PC-9 (cell line): ENCODE measurements around the gene NDUFS6. TPM values are rescaled to one million over a fixed set of nuclear protein-coding genes. Genes with fewer than 3 reads are reported as not detected.

ENCODE experiments used
- BruUV-seq: library from RNA; stranded (reverse); fragments of 400-500 nt; replicated peaks from 2 replicates; lab custom pipeline; 2021; lab: Mats Ljungman, UMichigan
- CTCF ChIA-PET: fragments of 300-600 bp; sonication (Branson Sonifier 250); formaldehyde crosslinking; loops from one replicate; lab custom pipeline; 2022; ENCODE audit warnings: antibody characterized with exemption; lab: Charles Lee
- POLR2A ChIA-PET: fragments of 300-600 bp; sonication (Branson Sonifier 250); formaldehyde crosslinking; loops from one replicate; lab custom pipeline; 2022; ENCODE audit warnings: antibody characterized with exemption; ENCODE audit not compliant: unreplicated experiment; lab: Charles Lee
- DNase-seq, 2 experiments: peaks; one replicate each; pipeline versions ENCODE4 v3.0.0 to v3.0.0-alpha.2; 2015 to 2022; ENCODE audit warnings: mixed read lengths in 1 of 2
- H2AFZ ChIP-seq: fragments of 200-600 bp; sonication (generic); 2 replicates; pipeline ENCODE4 v1.8.1; 2017; ENCODE audit warnings: antibody characterized with exemption
- H3F3A ChIP-seq: fragments of 200-600 bp; sonication (generic); 2 replicates; pipeline ENCODE4 v1.8.1; 2017; ENCODE audit warnings: antibody characterized with exemption, mild to moderate bottlenecking, low read depth; ENCODE audit not compliant: insufficient read depth
- H3K27ac ChIP-seq: fragments of 200-600 bp; sonication (generic); 2 replicates; pipeline ENCODE4 v1.6.1; 2016; ENCODE audit warnings: mixed run types
- H3K27me3 ChIP-seq: fragments of 200-600 bp; sonication (generic); 2 replicates; pipeline ENCODE4 v1.6.1; 2016; ENCODE audit warnings: low read depth, mixed run types; ENCODE audit not compliant: insufficient read depth
- H3K36me3 ChIP-seq: fragments of 200-600 bp; sonication (generic); 2 replicates; pipeline ENCODE4 v1.6.1; 2016; ENCODE audit warnings: low read depth, mixed run types
- H3K4me1 ChIP-seq: fragments of 200-600 bp; sonication (generic); replicated peaks from 2 replicates; pipeline ENCODE4 v1.6.1; 2016; ENCODE audit warnings: mixed run types; ENCODE audit not compliant: insufficient read depth
- H3K4me2 ChIP-seq: fragments of 200-600 bp; sonication (generic); 2 replicates; pipeline ENCODE4 v1.6.1; 2017; ENCODE audit warnings: mixed run types
- H3K4me3 ChIP-seq: fragments of 200-600 bp; sonication (generic); 2 replicates; pipeline ENCODE4 v1.6.1; 2016; ENCODE audit warnings: mixed run types
- H3K79me2 ChIP-seq: fragments of 200-600 bp; sonication (generic); 2 replicates; pipeline ENCODE4 v1.6.1; 2017; ENCODE audit warnings: low read depth, mixed run types
- H3K9me2 ChIP-seq: fragments of 200-600 bp; sonication (generic); 2 replicates; pipeline ENCODE4 v1.8.1; 2017; ENCODE audit warnings: mild to moderate bottlenecking; ENCODE audit not compliant: insufficient read depth
- H3K9me3 ChIP-seq: fragments of 200-600 bp; sonication (generic); 2 replicates; pipeline ENCODE4 v1.8.1; 2016; ENCODE audit warnings: low read depth; ENCODE audit not compliant: insufficient read depth
- H4K20me1 ChIP-seq: fragments of 200-600 bp; sonication (generic); 2 replicates; pipeline ENCODE4 v1.8.1; 2017; ENCODE audit not compliant: insufficient read depth
- EZH2 ChIP-seq: fragments of 200-600 bp; sonication (generic); IDR thresholded peaks from 2 replicates; pipeline ENCODE4 v1.8.0; 2017; ENCODE audit warnings: antibody characterized with exemption, low read depth
- intact Hi-C: fragments of 100-400 bp; cut with micrococcal nuclease; formaldehyde crosslinking; loops from one replicate; pipeline ENCODE4 v1.10.0; 2022; ENCODE audit not compliant: unreplicated experiment
- total RNA-seq: library from RNA; stranded (reverse); gene quantifications from 2 replicates; pipeline ENCODE4 v1.2.3, GENCODE V29; 2021
- TF ChIP-seq, protein P1 (sequence below): fragments of 200-600 bp; sonication (generic); conservative IDR thresholded peaks from 2 replicates; pipeline ENCODE4 v1.6.1; 2017; ENCODE audit warnings: mixed run types, antibody characterized with exemption, mild to moderate bottlenecking, moderate library complexity

NDUFS6 gene
- total RNA-seq, 1 experiment from 2014 or later: 153 TPM

DNA sequence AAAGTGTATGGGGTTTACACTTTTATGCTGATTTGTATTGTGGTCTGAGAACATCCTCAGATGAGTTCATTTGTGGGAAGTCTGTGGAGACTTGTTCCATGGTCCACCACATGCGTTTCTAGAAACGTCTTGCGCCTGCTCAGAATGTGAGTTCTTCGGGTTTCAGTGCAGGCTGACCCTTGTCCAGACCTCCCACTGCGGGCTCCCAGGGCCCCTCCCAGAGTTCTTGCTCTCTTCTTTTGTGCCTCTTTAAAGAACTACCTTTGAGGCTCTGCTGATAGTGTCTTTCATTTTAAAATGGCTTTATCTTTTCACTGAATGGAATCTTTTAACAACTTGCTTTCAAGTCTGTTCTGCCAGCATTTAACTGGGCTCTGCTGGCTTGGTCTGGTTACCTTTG, 17.6 kb downstream of the NDUFS6 start:
- POLR2A ChIA-PET: interaction anchor here (0.6 kb wide), 1 partner anchor 14 kb away, joined by 3 read pairs; no protein-coding TSS in a partner anchor
- no peak for DNase-seq

DNA sequence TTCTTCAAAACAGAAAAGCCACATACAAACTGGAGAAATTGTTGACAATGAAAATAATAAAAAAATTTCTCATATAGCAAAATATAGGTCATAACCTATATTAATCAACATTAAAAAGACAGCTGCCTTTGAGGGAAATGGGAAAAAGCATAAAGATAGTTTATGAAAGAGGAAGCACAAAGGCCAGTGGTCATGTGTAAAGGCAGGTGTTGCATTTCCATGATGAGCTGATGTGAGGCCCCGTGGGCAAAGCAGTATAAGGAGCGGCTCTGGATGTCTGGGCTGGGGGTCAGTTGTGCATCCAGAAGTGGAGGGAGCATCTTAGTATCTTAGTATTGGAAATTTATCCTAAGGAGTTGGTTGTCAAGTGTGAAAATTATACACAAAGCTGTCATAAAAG, 18.3 kb downstream of the NDUFS6 start:
- intact Hi-C loops: no loop called here
- no peaks in the 10 kb centered on the region for H3K4me1 ChIP-seq
- BruUV-seq: no TSS peak
- no peak overlapping the region for H3K27ac ChIP-seq
- ChIA-PET CTCF (no interaction called here), POLR2A (no interaction called here)
- no peak overlapping the region for H2AFZ ChIP-seq
- H3K27me3 ChIP-seq: no peaks in the 10 kb centered on the region
- no peaks in the 10 kb centered on the region for H3K9me2 ChIP-seq
- H3K36me3 ChIP-seq: peaks cover 30% of the 10 kb centered on the region; the same call in 1 of the 2 replicates
- no peaks in the 10 kb centered on the region for H4K20me1 ChIP-seq
- H3F3A ChIP-seq: 0 out of 2 replicates have a peak, but pooled peaks cover 4% of the 10 kb centered on the region
- no peak overlapping the region for H3K4me2 ChIP-seq
- no peak overlapping the region for H3K4me3 ChIP-seq
- no peaks in the 10 kb centered on the region for H3K9me3 ChIP-seq
- H3K79me2 ChIP-seq: no peaks in the 10 kb centered on the region
- DNase-seq: no peak
- no peak for TF ChIP-seq EZH2
- TF ChIP-seq, protein P1, sequence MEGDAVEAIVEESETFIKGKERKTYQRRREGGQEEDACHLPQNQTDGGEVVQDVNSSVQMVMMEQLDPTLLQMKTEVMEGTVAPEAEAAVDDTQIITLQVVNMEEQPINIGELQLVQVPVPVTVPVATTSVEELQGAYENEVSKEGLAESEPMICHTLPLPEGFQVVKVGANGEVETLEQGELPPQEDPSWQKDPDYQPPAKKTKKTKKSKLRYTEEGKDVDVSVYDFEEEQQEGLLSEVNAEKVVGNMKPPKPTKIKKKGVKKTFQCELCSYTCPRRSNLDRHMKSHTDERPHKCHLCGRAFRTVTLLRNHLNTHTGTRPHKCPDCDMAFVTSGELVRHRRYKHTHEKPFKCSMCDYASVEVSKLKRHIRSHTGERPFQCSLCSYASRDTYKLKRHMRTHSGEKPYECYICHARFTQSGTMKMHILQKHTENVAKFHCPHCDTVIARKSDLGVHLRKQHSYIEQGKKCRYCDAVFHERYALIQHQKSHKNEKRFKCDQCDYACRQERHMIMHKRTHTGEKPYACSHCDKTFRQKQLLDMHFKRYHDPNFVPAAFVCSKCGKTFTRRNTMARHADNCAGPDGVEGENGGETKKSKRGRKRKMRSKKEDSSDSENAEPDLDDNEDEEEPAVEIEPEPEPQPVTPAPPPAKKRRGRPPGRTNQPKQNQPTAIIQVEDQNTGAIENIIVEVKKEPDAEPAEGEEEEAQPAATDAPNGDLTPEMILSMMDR: no peak

More for the DNA sequence above, 17.6 kb downstream of the NDUFS6 start:
- no peaks in the 10 kb centered on the region for H3K9me3 ChIP-seq
- no peak overlapping the region for H3K4me2 ChIP-seq
- no peaks in the 10 kb centered on the region for H3K79me2 ChIP-seq
- no TSS peak for BruUV-seq
- H3K4me1 ChIP-seq: no peaks in the 10 kb centered on the region
- H3F3A ChIP-seq: 0 out of 2 replicates have a peak, but pooled peaks cover 4% of the 10 kb centered on the region
- CTCF ChIA-PET: no interaction called here
- TF ChIP-seq, protein P1: no peak
- no peak for TF ChIP-seq EZH2
- H4K20me1 ChIP-seq: peaks cover 3% of the 10 kb centered on the region
- H3K4me3 ChIP-seq: no peak overlapping the region
- no peaks in the 10 kb centered on the region for H3K27me3 ChIP-seq
- H3K9me2 ChIP-seq: no peaks in the 10 kb centered on the region
- H3K27ac ChIP-seq: no peak overlapping the region
- intact Hi-C loops: no loop called here
- no peak overlapping the region for H2AFZ ChIP-seq
- H3K36me3 ChIP-seq: peaks cover 32% of the 10 kb centered on the region; the same call in 1 of the 2 replicates

DNA sequence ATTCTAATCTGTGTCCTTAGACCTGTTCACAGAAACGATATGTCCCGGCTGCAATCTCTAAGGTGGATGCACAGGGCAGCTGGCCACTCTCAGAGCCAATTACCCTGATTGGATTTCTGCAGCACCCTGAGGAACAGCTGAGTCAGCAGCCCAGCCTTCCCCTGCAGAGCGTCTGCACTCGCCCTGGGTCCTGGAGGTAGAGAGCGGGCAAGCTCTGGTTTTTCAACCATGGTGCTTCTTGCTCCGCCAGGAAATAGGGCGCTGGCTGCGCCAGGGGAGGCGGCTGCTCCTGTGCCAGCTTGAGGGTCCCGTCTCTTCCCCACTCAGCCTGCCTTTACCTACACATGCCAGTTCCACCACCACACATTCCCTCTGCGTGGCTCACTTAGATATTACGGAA, 19.2 kb downstream of the NDUFS6 start:
- intact Hi-C loops: no loop called here
- H3K9me2 ChIP-seq: no peaks in the 10 kb centered on the region
- no peak overlapping the region for H3K4me3 ChIP-seq
- no peaks in the 10 kb centered on the region for H3K27me3 ChIP-seq
- H3K79me2 ChIP-seq: no peaks in the 10 kb centered on the region
- no peak for DNase-seq
- H4K20me1 ChIP-seq: no peaks in the 10 kb centered on the region
- POLR2A ChIA-PET: no interaction called here
- H3K9me3 ChIP-seq: no peaks in the 10 kb centered on the region
- CTCF ChIA-PET: no interaction called here
- BruUV-seq: no TSS peak
- no peak overlapping the region for H3K27ac ChIP-seq
- TF ChIP-seq, protein P1: no peak
- TF ChIP-seq EZH2: no peak
- no peaks in the 10 kb centered on the region for H3K4me1 ChIP-seq
- H3K36me3 ChIP-seq: peaks cover 26% of the 10 kb centered on the region; the same call in 1 of the 2 replicates
- H3K4me2 ChIP-seq: no peak overlapping the region
- 0 out of 2 replicates have a peak, but pooled peaks cover 4% of the 10 kb centered on the region for H3F3A ChIP-seq
- no peak overlapping the region for H2AFZ ChIP-seq
